Lower leg skin (tissue), 3 donors: ENCODE results near the gene HOXB8.

Source experiments
- POLR2A ChIP-seq, 2 donors: fragments of 450-650 bp; IDR thresholded peaks; one replicate each; pipeline ENCODE4 v1.6.1; 2016 to 2017; ENCODE audit warnings: antibody characterized with exemption in 2 of 2, mild to moderate bottlenecking in 1 of 2, moderate library complexity in 1 of 2
- TF ChIP-seq, protein P1 (sequence below), 3 donors: fragments of 450-650 bp; IDR thresholded peaks; one replicate each; pipeline ENCODE4 v1.5.1; 2016; ENCODE audit warnings: antibody characterized with exemption in 3 of 3, mild to moderate bottlenecking in 3 of 3, moderate library complexity in 2 of 3

DNA sequence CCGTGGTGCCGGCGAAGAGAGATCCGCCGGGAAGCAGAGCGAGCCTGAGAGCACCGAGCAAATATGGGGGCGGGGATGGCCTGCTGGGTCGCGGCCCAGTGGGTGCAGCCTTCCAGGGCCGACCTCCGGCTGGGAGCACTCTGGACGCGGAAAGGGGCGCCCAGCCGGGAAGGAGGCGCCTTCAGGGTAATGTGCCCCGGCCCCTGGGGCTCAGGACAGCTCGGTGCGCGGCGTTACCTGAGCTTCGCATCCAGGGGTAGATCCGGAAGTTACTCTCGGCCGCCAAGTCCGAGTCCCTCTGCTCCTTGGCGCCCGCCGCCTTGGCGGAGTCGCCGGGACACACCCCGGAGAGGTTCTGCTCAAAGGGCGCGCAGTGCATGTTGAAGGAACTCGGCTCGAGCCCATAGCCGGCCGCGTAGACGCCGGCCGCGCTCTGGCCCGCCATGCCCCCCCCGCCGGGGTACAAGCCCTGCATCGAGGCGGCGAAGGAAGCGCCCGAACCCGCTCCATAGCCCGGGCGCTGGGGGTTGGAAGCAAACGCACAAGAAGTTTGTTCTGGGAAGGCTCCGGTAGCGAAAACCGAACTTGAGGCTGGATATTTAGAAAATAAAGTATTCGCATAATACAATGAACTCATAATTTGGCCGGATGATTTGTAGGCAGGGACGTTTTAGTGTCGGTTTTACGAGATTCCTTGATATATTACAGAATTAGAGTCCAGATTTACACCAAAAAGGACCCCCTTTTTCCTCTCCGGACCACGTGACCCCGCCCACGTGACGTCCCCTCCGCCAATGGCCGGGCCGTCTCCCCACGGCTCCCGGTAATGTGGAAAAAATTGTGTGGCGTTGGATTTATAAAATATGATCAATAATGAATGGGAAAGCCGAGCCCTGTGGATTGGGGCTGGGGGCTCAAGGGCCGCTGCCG, 4.5 kb downstream of the HOXB8 start, which contains the start of gene HOXB7:
- TF ChIP-seq POLR2A (IDR thresholded peaks at IDR 0.05): no peak
- TF ChIP-seq, protein P1, sequence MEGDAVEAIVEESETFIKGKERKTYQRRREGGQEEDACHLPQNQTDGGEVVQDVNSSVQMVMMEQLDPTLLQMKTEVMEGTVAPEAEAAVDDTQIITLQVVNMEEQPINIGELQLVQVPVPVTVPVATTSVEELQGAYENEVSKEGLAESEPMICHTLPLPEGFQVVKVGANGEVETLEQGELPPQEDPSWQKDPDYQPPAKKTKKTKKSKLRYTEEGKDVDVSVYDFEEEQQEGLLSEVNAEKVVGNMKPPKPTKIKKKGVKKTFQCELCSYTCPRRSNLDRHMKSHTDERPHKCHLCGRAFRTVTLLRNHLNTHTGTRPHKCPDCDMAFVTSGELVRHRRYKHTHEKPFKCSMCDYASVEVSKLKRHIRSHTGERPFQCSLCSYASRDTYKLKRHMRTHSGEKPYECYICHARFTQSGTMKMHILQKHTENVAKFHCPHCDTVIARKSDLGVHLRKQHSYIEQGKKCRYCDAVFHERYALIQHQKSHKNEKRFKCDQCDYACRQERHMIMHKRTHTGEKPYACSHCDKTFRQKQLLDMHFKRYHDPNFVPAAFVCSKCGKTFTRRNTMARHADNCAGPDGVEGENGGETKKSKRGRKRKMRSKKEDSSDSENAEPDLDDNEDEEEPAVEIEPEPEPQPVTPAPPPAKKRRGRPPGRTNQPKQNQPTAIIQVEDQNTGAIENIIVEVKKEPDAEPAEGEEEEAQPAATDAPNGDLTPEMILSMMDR (IDR thresholded peaks at IDR 0.05): no peak
